K562 (cell line): ENCODE measurements around the gene PRMT7. TPM values are rescaled to one million over a fixed set of nuclear protein-coding genes. Genes with fewer than 3 reads are reported as not detected.

Experiments
- ATAC-seq: fragments of 200-7000 bp; cut with Tn5 transposase; 3 replicates; pipeline ENCODE4 v1.9.1; 2020; ENCODE audit warnings: moderate library complexity
- BruUV-seq: library from RNA; stranded (reverse); fragments of 400-500 nt; replicated peaks from 2 replicates; lab custom pipeline; 2021; lab: Mats Ljungman, UMichigan
- CTCF ChIA-PET: fragments of 300-600 bp; formaldehyde crosslinking; extraction: SDS; loops from one replicate; lab custom pipeline; 2021; ENCODE audit warnings: low intra/inter-chr PET ratio; lab: Yijun Ruan, JAX
- POLR2A ChIA-PET: fragments of 300-600, 350-650 bp; sonication (Branson Sonifier 250); formaldehyde crosslinking; extraction: SDS; loops from one replicate; lab custom pipeline; 2021; ENCODE audit warnings: antibody characterized with exemption, inconsistent platforms; lab: Yijun Ruan, JAX
- DNase-seq, 4 experiments: peaks; one replicate each; pipeline versions ENCODE4 v3.0.0 to v3.0.0-alpha.2; 2011 to 2018; ENCODE audit warnings: low spot score in 3 of 4, mixed read lengths in 3 of 4; ENCODE audit errors: extremely low read depth in 1 of 4
- FAIRE-seq: peaks from 2 replicates; lab custom pipeline; 2011; peaks lifted over from hg19 to GRCh38; lab: Jason Lieb, UNC
- H2AFZ ChIP-seq: 2 replicates; pipeline ENCODE4 v1.6.0; 2011; ENCODE audit warnings: low read depth, low read length, control low read depth, inconsistent platforms
- H3K27ac ChIP-seq: fragments of 200-600 bp; 3 replicates; pipeline ENCODE4 v1.8.0; 2011; ENCODE audit warnings: low read depth, mild to moderate bottlenecking, control low read depth, inconsistent platforms, low read length, moderate library complexity, mixed read lengths; ENCODE audit errors: extremely low read depth
- H3K27me3 ChIP-seq, 2 experiments: fragments of 300-600 bp in 1 of 2; 2 replicates in 1 of 2; 3 replicates in 1 of 2; pipeline versions ENCODE4 v1.6.0 to v1.8.0; 2011; ENCODE audit warnings: inconsistent platforms in 2 of 2, low read length in 2 of 2, mild to moderate bottlenecking in 1 of 2, mixed read lengths in 1 of 2, moderate library complexity in 1 of 2; ENCODE audit not compliant: control insufficient read depth in 2 of 2, insufficient read depth in 2 of 2
- H3K36me3 ChIP-seq: fragments of 300-600 bp; 3 replicates; pipeline ENCODE4 v1.8.0; 2011; ENCODE audit warnings: mild to moderate bottlenecking, low read length, inconsistent platforms; ENCODE audit not compliant: control insufficient read depth, insufficient read depth
- H3K4me1 ChIP-seq, 2 experiments: fragments of 200-600 bp in 1 of 2; replicated peaks in 1 of 2; 2 replicates in 1 of 2; 3 replicates in 1 of 2; pipeline versions ENCODE4 v1.5.1 to v1.8.0; 2011; ENCODE audit warnings: inconsistent platforms in 2 of 2, low read length in 2 of 2, mild to moderate bottlenecking in 1 of 2, mixed read lengths in 1 of 2, moderate library complexity in 1 of 2; ENCODE audit not compliant: control insufficient read depth in 2 of 2, insufficient read depth in 2 of 2
- H3K4me2 ChIP-seq: 2 replicates; pipeline ENCODE4 v1.6.1; 2011; ENCODE audit warnings: low read length, control low read depth, inconsistent platforms, mixed read lengths; ENCODE audit not compliant: insufficient read depth
- H3K4me3 ChIP-seq: fragments of 200-600 bp; sonication (generic), shearing (Covaris generic); 2 replicates; pipeline ENCODE4 v1.5.1; 2016; ENCODE audit warnings: control low read depth, inconsistent platforms
- H3K79me2 ChIP-seq: fragments of 200-600 bp; 3 replicates; pipeline ENCODE4 v1.8.0; 2011; ENCODE audit warnings: low read length, inconsistent platforms; ENCODE audit not compliant: control insufficient read depth, insufficient read depth
- H3K9ac ChIP-seq, 2 experiments: 2 replicates each; pipeline versions ENCODE4 v1.6.0 to v1.6.1; 2011; ENCODE audit warnings: low read depth in 2 of 2, low read length in 2 of 2, control low read depth in 1 of 2, inconsistent platforms in 1 of 2, mild to moderate bottlenecking in 1 of 2, mixed read lengths in 1 of 2; ENCODE audit not compliant: insufficient read depth in 1 of 2
- H3K9me1 ChIP-seq: one replicate; pipeline ENCODE4 v1.6.0; 2011; ENCODE audit warnings: inconsistent platforms, mild to moderate bottlenecking, low read length, moderate library complexity; ENCODE audit not compliant: control insufficient read depth, insufficient read depth
- H3K9me3 ChIP-seq: replicated peaks from 2 replicates; pipeline ENCODE4 v1.5.1; 2011; ENCODE audit warnings: low read depth, low read length, inconsistent platforms; ENCODE audit not compliant: control insufficient read depth, insufficient read depth
- H4K20me1 ChIP-seq: replicated peaks from 2 replicates; pipeline ENCODE4 v1.6.1; 2011; ENCODE audit warnings: low read length, inconsistent platforms, mixed read lengths; ENCODE audit not compliant: control insufficient read depth, insufficient read depth
- POLR2A ChIP-seq: fragments of 450-650 bp; conservative IDR thresholded peaks from 2 replicates; pipeline ENCODE4 v1.6.1; 2016
- SREBF1 ChIP-seq: fragments of 150-350 bp; IDR thresholded peaks from 2 replicates; pipeline ENCODE4 v1.6.1; 2014; ENCODE audit warnings: antibody characterized with exemption, low read depth, low read length, borderline replicate concordance
- SRF ChIP-seq, 2 experiments: fragments of 250-450, 450-650 bp in 1 of 2; sonication (Bioruptor Pico) in 1 of 2; sonication (generic) in 1 of 2; formaldehyde crosslinking; IDR thresholded peaks; 2 replicates each; pipeline versions ENCODE4 v1.5.0 to v1.5.1; 2020 to 2022; ENCODE audit warnings: mild to moderate bottlenecking in 1 of 2, missing genetic modification reagents in 1 of 2
- TAL1 ChIP-seq: fragments of 450-650 bp; IDR thresholded peaks from 2 replicates; pipeline ENCODE4 v1.6.1; 2016; ENCODE audit warnings: mild to moderate bottlenecking
- TRIM24 ChIP-seq, 2 experiments: fragments of 450-650 bp; IDR thresholded peaks; 2 replicates each; pipeline ENCODE4 v1.6.1; 2016
- ZNF263 ChIP-seq: sonication (generic); formaldehyde crosslinking; IDR thresholded peaks from 2 replicates; pipeline ENCODE4 v1.8.0; 2022; ENCODE audit warnings: mild to moderate bottlenecking, missing genetic modification reagents, borderline replicate concordance
- WGBS: fragments of 100-300 bp; shearing (Covaris generic); methylation state at CpG from one replicate; pipeline ENCODE4 v1.1.6; 2016; ENCODE audit warnings: low coverage, mixed read lengths; ENCODE audit not compliant: insufficient coverage; ENCODE audit errors: missing lambda C conversion rate; 5-methylcytosine and 5-hydroxymethylcytosine counted together
- in situ Hi-C: fragments of 300-500 bp; cut with MboI; formaldehyde crosslinking; loops from 4 replicates; pipeline ENCODE4 v1.15.0; 2018; ENCODE audit warnings: inconsistent platforms, mixed read lengths
- intact Hi-C: fragments of 100-400 bp; cut with micrococcal nuclease; formaldehyde crosslinking; loops from 2 replicates; pipeline ENCODE4 v1.14.2; 2022
- polyA plus RNA-seq, 8 experiments: library from polyadenylated mRNA; depleted of rRNA in 4 of 8; stranded (reverse) in 5 of 8; unstranded in 3 of 8; fragments of >200 nt; fragmentation: Nextera tagmentation in 2 of 8; fragmentation: Illumina TruSeq in 1 of 8; extraction: Ambion mirVana in 2 of 8; extraction: Trizol in 1 of 8; gene quantifications; 2 replicates each; pipeline versions ENCODE4 v1.2.1 to v1.2.3, GENCODE V29; 2011 to 2014; ENCODE audit warnings: inconsistent platforms in 1 of 8, missing spikeins in 1 of 8
- total RNA-seq, 7 experiments: library from RNA; depleted of rRNA in 6 of 7; stranded (reverse); fragments of >200 nt in 6 of 7; fragmentation: Illumina TruSeq in 2 of 7; extraction: Trizol in 2 of 7; gene quantifications; 2 replicates each; pipeline versions ENCODE4 v1.2.1 to v1.2.3, GENCODE V29; 2011 to 2021; ENCODE audit warnings: low replicate concordance in 1 of 7
- TF ChIP-seq, protein P1 (sequence below): fragments of 250-450 bp; sonication (Bioruptor Pico); IDR thresholded peaks from 2 replicates; pipeline ENCODE4 v1.5.1; 2021; ENCODE audit warnings: mild to moderate bottlenecking
- TF ChIP-seq, protein P2 (sequence below), 2 experiments: IDR thresholded peaks; 2 replicates each; pipeline ENCODE4 v1.6.1; 2011; ENCODE audit warnings: borderline replicate concordance in 1 of 2, control low read depth in 1 of 2, low read depth in 1 of 2, low read length in 1 of 2, mild to moderate bottlenecking in 1 of 2, mixed read lengths in 1 of 2, moderate library complexity in 1 of 2; ENCODE audit not compliant: insufficient read depth in 1 of 2, insufficient read length in 1 of 2, poor library complexity in 1 of 2, severe bottlenecking in 1 of 2; ENCODE audit errors: extremely low read depth in 1 of 2

PRMT7 gene
- total and polyA plus RNA-seq, 9 of the 15 experiments (the other 6 are each of a cell fraction or from before 2014, with no cell fraction given): 6.4 to 88.8 (median 73.1) TPM

DNA sequence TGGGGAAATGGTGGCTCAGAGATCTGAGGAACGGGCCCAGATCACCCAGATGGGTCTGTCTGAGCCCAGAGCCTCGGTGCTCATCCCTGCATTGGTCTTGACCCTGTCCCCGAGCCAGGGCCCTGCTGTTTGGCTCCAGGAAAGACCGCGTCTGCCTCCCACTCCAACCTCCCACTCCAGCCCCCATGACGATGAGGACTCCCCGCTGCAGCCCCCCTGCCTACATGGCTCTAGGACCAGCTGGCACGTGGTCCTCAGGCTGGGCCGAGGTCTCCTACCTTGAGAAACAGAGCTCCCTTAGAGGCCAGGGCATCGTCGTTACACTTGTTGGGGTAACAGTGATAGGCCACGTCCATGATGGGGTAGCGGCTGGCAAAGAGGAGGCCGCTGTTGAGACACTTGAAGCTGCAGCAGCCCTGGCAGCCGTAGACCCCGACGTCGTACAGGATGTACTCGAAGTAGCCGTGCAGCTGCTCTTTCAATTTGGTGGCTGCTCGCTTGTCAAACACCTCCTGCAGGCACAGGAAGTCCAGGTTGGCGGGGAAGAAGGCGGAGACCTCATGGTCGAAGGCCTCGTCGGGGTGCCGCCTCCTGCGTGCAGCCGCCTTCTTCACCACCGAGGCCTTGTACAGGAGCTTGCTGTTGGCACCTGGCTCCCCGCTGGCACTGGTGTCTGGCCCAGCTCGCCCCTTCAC, 59.9 kb downstream of the PRMT7 start:
- Histone ChIP-seq H2AFZ (no peak overlapping the region), H3K79me2 (no peaks in the 10 kb centered on the region), H3K4me3 (no peak overlapping the region), H3K9me3 (no peaks in the 10 kb centered on the region), H3K27me3 (peaks cover 44 to 64% of the 10 kb centered on the region in 2 experiments; a peak in 4 of 5 replicates), H3K27ac (no peak overlapping the region), H4K20me1 (peaks cover 8% of the 10 kb centered on the region), H3K9ac (peak overlapping the region in 1 of 2 experiments; percentile 26; a peak in 1 of 4 replicates), H3K36me3 (no peaks in the 10 kb centered on the region), H3K4me1 (peaks cover 0 to 36% of the 10 kb centered on the region in 2 experiments; a peak in 2 of 5 replicates), H3K4me2 (no peak overlapping the region), H3K9me1 (no peaks in the 10 kb centered on the region)
- in situ Hi-C loops (no loop called here), intact Hi-C loops (no loop called here)
- TF ChIP-seq TAL1 (no peak), POLR2A (no peak), SREBF1 (no peak), TRIM24 (IDR thresholded peaks at IDR 0.05) (no peak), SRF (CRISPR knock-in tag; IDR thresholded peaks at IDR 0.05) (no peak), ZNF263 (CRISPR knock-in tag) (no peak)
- TF ChIP-seq, protein P1, sequence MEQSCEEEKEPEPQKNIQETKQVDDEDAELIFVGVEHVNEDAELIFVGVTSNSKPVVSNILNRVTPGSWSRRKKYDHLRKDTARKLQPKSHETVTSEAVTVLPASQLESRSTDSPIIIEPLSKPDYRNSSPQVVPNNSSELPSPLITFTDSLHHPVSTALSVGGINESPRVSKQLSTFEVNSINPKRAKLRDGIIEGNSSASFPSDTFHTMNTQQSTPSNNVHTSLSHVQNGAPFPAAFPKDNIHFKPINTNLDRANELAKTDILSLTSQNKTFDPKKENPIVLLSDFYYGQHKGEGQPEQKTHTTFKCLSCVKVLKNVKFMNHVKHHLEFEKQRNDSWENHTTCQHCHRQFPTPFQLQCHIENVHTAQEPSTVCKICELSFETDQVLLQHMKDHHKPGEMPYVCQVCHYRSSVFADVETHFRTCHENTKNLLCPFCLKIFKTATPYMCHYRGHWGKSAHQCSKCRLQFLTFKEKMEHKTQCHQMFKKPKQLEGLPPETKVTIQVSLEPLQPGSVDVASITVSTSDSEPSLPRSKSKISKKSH (CRISPR knock-in tag): no peak
- TF ChIP-seq, protein P2, sequence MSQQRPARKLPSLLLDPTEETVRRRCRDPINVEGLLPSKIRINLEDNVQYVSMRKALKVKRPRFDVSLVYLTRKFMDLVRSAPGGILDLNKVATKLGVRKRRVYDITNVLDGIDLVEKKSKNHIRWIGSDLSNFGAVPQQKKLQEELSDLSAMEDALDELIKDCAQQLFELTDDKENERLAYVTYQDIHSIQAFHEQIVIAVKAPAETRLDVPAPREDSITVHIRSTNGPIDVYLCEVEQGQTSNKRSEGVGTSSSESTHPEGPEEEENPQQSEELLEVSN (IDR thresholded peaks at IDR 0.05; ENCODE audit: borderline replicate concordance in 1 of 2, extremely low read depth in 1 of 2, insufficient read depth in 1 of 2, insufficient read length in 1 of 2, low read depth in 1 of 2, low read length in 1 of 2, poor library complexity in 1 of 2, severe bottlenecking in 1 of 2): peak in 1 of 2 experiments; percentile 45
- BruUV-seq: no TSS peak
- WGBS: 29% methylated on average over 29 of the region's 32 CpGs
- POLR2A ChIA-PET: interaction anchor here (0.6 to 1.2 kb wide), 2 partner anchors 13 to 1717 kb away, joined by 4 to 5 read pairs; no protein-coding TSS in a partner anchor
- DNase-seq: no peak
- ATAC-seq: no peak
- CTCF ChIA-PET: no interaction called here
- FAIRE-seq: no peak
